ENCODE data around the gene PPP2R3A.
A peak's percentile ranks its signal among the peaks of the same experiment; 100 is the strongest.
"Not testable (repeated sequence)": the region's sequence is repeated elsewhere in the genome, so short reads cannot be mapped to it uniquely, and the experiment has no call there.

The PPP2R3A gene

GRCh38 chr3:136166507-136166906 lies 201.0 kb downstream of the PPP2R3A start:
- no peak for DNase-seq

DNA sequence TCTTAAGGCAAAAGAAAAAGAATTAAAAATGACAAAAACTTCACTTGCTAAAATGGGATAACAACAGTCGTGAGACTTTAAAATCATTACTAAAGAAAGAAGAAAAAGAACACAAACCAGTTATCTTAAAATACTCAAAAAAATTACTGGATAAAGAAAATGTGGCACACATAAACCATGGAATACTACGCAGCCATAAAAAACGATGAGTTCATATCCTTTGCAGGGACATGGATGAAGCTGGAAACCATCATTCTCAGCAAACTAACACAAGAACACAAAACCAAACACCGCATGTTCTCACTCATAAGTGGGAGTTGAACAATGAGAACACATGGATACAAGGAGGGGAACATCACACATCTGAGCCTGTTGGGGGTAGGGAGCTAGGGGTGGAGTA lies 202.7 kb downstream of the PPP2R3A start:
- not testable (repeated sequence) for DNase-seq

DNA sequence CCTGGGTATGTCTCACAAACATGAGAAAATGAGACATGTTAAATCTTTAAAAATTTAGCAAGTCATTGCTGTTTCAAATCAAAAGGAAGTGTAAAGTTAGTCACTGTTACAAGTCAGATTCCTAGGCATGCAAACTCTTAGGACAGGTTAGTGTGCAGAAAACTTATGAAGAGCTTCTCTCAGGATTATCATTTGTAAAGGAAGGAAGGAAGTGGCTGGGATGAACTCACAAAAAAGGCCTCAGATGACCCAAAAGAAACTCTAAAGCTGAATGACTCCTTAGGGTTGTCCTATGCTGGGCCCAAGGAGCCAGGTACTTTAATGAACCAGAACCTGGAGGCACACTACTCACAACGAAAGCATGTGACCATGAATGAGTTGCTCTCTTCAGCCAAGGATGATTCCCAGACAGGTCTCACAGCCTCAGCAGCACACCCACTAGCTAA lies 205.6 kb downstream of the PPP2R3A start:
- DNase-seq, result no peak

DNA sequence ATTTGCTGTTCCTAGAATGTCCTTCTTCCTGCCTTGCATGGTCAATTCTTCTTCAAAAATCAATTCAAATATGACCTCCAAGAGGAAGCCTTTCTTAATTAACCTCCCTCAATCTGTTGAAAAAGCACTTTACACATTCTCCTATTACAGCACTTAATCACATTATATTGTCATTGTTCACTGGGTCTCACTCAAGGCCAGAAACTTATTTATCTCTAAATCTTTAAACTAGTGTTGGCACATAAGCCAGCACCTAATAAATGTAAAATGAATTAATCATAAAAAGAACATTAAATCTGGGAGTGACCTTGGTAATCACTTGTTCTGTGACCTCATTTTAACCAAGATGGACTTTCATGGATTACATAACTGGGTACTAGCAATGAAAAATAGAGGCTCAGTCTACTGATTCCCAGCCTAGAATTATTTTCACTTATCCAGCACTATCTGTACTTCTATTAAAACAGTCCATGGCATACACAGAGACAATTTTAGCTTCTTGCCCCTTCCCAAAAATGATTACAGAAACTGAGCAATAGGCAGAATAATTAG lies 208.5 kb downstream of the PPP2R3A start:
- no peak for DNase-seq

DNA sequence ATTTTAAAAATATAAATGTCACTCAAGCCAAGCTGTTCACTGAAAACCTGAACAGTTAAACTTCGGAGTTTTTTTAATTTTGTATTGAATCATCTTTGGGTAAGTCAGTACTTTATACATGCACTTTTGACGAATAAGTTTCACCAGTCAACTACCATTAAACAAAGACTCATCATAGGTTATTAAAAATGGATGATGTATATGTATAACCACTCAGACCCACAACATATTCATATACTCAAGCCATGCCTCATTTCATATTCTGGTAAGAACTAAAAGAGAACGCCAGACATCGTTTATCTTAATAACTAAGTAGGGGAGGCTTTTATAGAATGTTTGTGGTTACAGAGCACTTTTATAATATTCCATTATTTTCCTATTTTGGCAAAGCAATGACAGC lies 212.3 kb downstream of the PPP2R3A start:
- DNase-seq, result no peak

DNA sequence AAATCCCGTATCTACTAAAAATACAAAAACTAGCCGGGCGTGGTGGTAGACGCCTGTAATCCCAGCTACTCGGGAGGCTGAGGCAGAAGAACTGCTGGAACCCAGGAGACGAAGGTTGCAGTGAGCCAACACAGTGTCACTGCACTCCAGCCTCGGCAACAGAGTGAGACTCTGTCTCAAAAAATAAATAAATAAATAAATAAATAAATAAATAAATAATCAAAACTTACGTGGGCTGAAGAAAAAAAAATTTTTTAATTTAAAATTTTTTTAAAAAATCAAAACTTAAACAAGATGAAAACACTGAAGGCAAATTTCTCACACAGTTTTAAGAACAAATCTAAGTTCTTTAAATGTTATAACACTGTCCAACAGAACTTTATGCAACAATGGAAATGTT lies 216.2 kb downstream of the PPP2R3A start:
- no peak for DNase-seq

GRCh38 chr3:136184703-136185102 lies 219.2 kb downstream of the PPP2R3A start:
- DNase-seq, result no peak

GRCh38 chr3:136186344-136186743 lies 220.8 kb downstream of the PPP2R3A start:
- no peak for DNase-seq

GRCh38 chr3:136186846-136187245 lies 221.3 kb downstream of the PPP2R3A start:
- DNase-seq, result no peak

- DNase-seq, result no peak
These were observed 222.3 kb downstream of the PPP2R3A start for GRCh38 chr3:136187868-136188267.

GRCh38 chr3:136189043-136189442 lies 223.5 kb downstream of the PPP2R3A start:
- no peak for DNase-seq

- DNase-seq, result no peak
These were observed 224.5 kb downstream of the PPP2R3A start for GRCh38 chr3:136189859-136190617.

DNA sequence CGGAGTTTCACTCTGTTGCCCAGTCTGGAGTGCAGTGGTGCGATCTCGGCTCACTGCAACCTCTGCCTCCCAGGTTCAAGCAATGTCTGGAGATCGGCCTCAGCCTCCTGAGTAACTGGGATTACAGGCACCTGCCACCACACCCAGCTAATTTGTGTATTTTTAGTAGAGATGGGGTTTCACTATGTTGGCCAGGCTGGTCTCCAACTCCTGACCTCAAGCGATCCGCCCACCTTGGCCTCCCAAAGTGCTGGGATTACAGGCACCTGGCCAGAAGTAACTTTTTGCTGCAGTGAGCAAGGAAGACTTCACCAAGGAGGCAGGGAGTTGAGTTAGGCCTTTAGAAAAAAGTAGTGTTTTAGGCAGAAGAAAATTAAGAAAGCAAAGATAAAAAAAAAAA lies 226.7 kb downstream of the PPP2R3A start:
- DNase-seq, result not testable (repeated sequence)

- DNase-seq, result no peak
These were observed 227.3 kb downstream of the PPP2R3A start for GRCh38 chr3:136192831-136193230.

DNA sequence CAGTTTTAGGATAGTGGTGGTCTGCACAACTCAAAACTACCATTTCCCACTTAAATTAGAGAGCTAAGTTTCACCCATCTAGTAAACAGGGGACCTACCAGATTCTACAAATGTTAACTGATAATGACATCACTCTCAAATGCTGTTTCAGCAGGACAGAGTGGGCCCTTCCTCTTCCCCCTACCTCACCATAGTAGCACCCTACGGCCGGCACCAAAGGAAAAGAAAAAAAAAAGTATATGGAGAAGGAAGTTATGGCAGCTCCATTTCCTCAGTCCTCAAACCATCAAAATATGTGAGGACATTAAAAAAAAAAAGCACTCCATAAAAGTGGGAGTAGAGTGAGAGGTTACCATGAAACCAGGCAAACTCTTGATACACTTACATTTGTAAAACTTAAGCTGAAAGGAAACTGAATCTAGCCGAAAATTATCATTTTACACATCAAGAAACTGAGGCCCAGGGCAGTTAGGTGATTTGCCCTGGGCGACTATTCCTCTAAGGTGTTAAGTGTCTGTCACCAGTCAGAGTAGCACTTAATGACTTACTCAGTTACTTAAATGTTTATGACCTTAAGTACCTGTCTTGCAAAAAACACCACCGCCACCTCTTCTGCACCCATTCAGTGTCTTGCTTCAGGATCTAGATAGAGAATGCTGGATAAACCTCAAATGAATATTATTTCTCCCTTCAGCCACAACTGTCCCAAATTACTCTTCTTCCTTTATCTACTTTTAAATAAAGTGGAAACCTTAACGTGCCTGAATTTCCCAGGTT lies 227.9 kb downstream of the PPP2R3A start:
- no peak for DNase-seq

- peak; percentile 55 for DNase-seq
These were observed 229.1 kb downstream of the PPP2R3A start for GRCh38 chr3:136194409-136195257.

DNA sequence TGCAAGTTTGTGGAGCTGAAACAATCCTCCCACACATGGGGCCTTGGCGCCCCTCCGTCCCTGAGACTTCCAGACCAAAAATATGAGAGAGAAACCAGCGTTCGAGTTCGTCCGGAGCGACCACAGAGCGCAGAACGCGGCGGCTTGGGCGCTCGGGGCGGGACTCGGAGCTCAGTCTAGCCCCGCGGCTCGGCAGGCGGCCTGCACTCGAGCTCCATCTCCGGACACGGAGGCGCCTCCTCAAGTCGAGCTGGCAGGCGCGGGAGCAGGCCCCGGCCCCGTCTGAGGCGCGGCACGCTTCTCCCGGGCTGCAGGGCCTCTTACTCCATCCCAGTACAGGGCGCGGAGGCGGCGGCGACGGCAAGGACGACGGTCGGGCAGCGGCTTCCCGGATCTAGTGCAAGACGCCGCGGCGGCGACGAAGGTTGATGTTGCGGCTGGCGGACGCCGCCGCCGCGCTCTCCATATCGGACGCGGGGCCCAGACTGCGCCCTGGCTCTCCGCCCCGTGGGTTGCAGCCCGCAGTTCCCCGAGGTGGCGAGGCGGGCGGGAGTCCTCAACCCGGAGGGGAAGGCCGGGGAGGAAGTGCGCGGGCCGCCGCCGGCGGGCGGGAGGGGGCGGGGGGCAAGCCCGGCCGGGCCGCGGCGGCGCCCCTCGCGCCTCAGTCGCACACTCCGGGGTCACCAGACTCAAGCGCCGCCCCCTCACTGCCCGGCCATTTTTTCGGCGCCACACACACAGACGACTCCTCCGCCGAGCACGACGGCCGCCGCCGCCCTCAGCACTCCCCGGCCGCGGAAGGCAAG lies 229.9 kb downstream of the PPP2R3A start:
- DNase-seq, result peak; percentile 68

DNA sequence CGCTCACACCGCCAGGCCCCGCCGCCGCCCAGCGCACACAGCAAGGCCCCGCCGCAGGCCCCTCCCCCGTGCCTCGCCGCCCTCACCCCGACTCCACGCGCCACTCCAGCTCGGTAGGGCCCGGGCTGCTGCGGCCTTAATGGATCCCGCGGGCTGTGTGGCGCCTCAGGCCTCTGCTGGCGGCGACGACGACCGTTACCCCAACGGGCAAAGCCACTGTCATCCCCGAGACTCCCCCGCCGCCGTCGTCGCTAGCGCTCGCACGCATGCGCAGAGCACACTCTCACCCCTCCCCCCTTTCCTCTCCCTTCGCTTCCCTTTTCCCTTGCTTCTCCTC lies 230.5 kb downstream of the PPP2R3A start, which contains the start of gene MSL2:
Gene MSL2, minus strand, starts transcription at position 272 of the 337 bp plus-strand sequence. CDS start 1,222 bp downstream, outside the sequence.
- no peak for DNase-seq

GRCh38 chr3:136196401-136197158 lies 231.1 kb downstream of the PPP2R3A start:
- DNase-seq, result peak; percentile 97

DNA sequence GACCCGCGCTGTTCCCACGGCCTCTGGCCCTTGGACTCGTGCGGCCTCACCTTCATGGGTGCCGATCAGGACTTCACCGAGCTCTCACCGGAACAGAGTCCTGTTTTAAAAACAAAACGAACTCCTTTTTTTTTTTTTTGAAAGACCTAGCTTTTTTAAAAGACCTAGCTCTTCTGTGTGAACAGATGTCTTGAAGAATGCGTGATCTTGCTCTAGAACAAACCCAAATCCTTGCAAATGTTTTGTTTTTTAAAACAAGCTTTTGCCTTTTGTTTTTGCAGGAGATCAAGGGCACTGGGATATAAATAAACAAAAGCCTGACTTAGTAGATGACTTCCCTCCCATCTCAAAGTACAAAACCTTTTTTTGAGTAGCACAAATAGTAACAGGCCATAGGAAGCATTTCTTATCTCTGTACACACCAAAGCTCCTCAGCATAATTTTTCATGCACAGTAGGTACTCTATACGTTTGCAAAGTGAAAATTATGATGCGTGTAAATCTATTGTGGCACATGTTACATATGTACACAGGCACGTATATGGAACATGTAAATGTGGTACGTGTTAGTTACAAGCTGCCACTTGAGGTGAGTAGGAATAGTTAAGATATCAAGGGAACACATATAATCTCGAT lies 231.7 kb downstream of the PPP2R3A start:
- DNase-seq, result no peak
